NCI-H524 treated with DMSO at 0.1 percent for 48 hours (cell line): ENCODE data around the gene TSEN34.
A peak's percentile ranks its signal among the peaks of the same experiment; 100 is the strongest.

Experiments used
- DNase-seq: peaks from one replicate; lab custom pipeline; 2025; lab: John Stamatoyannopoulos, UW

TSEN34 gene

GRCh38 chr19:54191011-54191810, at the start of gene TSEN34:
TSEN34 (plus strand) TSS chr19:54191308; CDS start chr19:54191365, 57 bp downstream.
- no peak for DNase-seq

GRCh38 chr19:54141356-54141755, 49.8 kb upstream of the TSEN34 start:
- no peak for DNase-seq

GRCh38 chr19:54142166-54142780, 48.8 kb upstream of the TSEN34 start:
- DNase-seq: no peak

GRCh38 chr19:54145541-54146158, 45.5 kb upstream of the TSEN34 start:
- DNase-seq: no peak

- no peak for DNase-seq
Measured at GRCh38 chr19:54147676-54148075, 43.4 kb upstream of the TSEN34 start.

GRCh38 chr19:54148158-54148557, 43.0 kb upstream of the TSEN34 start:
- no peak for DNase-seq

GRCh38 chr19:54149021-54149812, 41.9 kb upstream of the TSEN34 start:
- DNase-seq: no peak

- DNase-seq: no peak
Measured at GRCh38 chr19:54151362-54152035, 39.6 kb upstream of the TSEN34 start.

GRCh38 chr19:54152267-54152666, 38.8 kb upstream of the TSEN34 start:
- DNase-seq: no peak

GRCh38 chr19:54152878-54153524, 38.1 kb upstream of the TSEN34 start:
- DNase-seq: no peak

- DNase-seq: no peak
Measured at GRCh38 chr19:54153731-54154326, 37.3 kb upstream of the TSEN34 start.

- DNase-seq: no peak
Measured at GRCh38 chr19:54154603-54155345, 36.3 kb upstream of the TSEN34 start.

- DNase-seq: no peak
Measured at GRCh38 chr19:54155694-54156093, 35.4 kb upstream of the TSEN34 start.

- no peak for DNase-seq
Measured at GRCh38 chr19:54156490-54156889, 34.6 kb upstream of the TSEN34 start.

- DNase-seq: no peak
Measured at GRCh38 chr19:54156953-54157352, 34.2 kb upstream of the TSEN34 start.

- DNase-seq: no peak
Measured at GRCh38 chr19:54158812-54159351, 32.2 kb upstream of the TSEN34 start.

- peak; percentile 98 for DNase-seq
Measured at GRCh38 chr19:54159352-54160181, 31.5 kb upstream of the TSEN34 start, which contains the start of gene LENG1. LENG1 (minus strand) TSS chr19:54159721; CDS start chr19:54159695, 26 bp downstream.

GRCh38 chr19:54160182-54160811, 30.8 kb upstream of the TSEN34 start:
- DNase-seq: no peak
